WTC11 (cell line): Measurements from ENCODE around the gene CUTC.

Source experiments
- ESRRA ChIP-seq: sonication (generic); formaldehyde crosslinking; IDR thresholded peaks from 2 replicates; pipeline ENCODE4 v1.8.1; 2022; ENCODE audit warnings: mild to moderate bottlenecking, missing genetic modification reagents, borderline replicate concordance
- FOXJ3 ChIP-seq: sonication (generic); formaldehyde crosslinking; IDR thresholded peaks from 2 replicates; pipeline ENCODE4 v1.9.0; 2021; ENCODE audit warnings: missing genetic modification reagents, mild to moderate bottlenecking, borderline replicate concordance
- IRF2 ChIP-seq: sonication (generic); formaldehyde crosslinking; IDR thresholded peaks from 2 replicates; pipeline ENCODE4 v1.8.0; 2022; ENCODE audit warnings: low read depth, missing genetic modification reagents, borderline replicate concordance
- MAX ChIP-seq: sonication (generic); formaldehyde crosslinking; IDR thresholded peaks from 2 replicates; pipeline ENCODE4 v1.8.0; 2022; ENCODE audit warnings: mild to moderate bottlenecking, missing genetic modification reagents
- NR2C2 ChIP-seq: sonication (generic); formaldehyde crosslinking; IDR thresholded peaks from 2 replicates; pipeline ENCODE4 v1.8.0; 2022; ENCODE audit warnings: mild to moderate bottlenecking, missing genetic modification reagents
- PREB ChIP-seq: sonication (generic); formaldehyde crosslinking; IDR thresholded peaks from 2 replicates; pipeline ENCODE4 v1.8.1; 2022; ENCODE audit warnings: mild to moderate bottlenecking, missing genetic modification reagents, moderate library complexity, borderline replicate concordance
- TEAD1 ChIP-seq: sonication (generic); formaldehyde crosslinking; IDR thresholded peaks from 2 replicates; pipeline ENCODE4 v1.8.0; 2022; ENCODE audit warnings: mild to moderate bottlenecking, missing genetic modification reagents
- ZNF232 ChIP-seq: sonication (generic); formaldehyde crosslinking; IDR thresholded peaks from 2 replicates; pipeline ENCODE4 v1.8.0; 2022; ENCODE audit warnings: mild to moderate bottlenecking, missing genetic modification reagents
- ZNF317 ChIP-seq: sonication (generic); formaldehyde crosslinking; IDR thresholded peaks from 2 replicates; pipeline ENCODE4 v1.8.1; 2023; ENCODE audit warnings: low read depth, mild to moderate bottlenecking, moderate library complexity, missing genetic modification reagents, borderline replicate concordance
- ZNF671 ChIP-seq: fragments of 250-450 bp; sonication (Bioruptor Pico); IDR thresholded peaks from 2 replicates; pipeline ENCODE4 v1.8.0; 2021; ENCODE audit warnings: mild to moderate bottlenecking
- TF ChIP-seq, protein P1 (sequence below): fragments of 200-600 bp; IDR thresholded peaks from 2 replicates; pipeline ENCODE4 v1.8.0; 2022; ENCODE audit warnings: antibody characterized with exemption
- TF ChIP-seq, protein P2 (sequence below): sonication (generic); formaldehyde crosslinking; IDR thresholded peaks from 2 replicates; pipeline ENCODE4 v1.8.1; 2023; ENCODE audit warnings: mild to moderate bottlenecking, missing genetic modification reagents
- TF ChIP-seq, protein P3 (sequence below): sonication (generic); formaldehyde crosslinking; IDR thresholded peaks from 2 replicates; pipeline ENCODE4 v1.8.1; 2023; ENCODE audit warnings: mild to moderate bottlenecking, missing genetic modification reagents, moderate library complexity

DNA sequence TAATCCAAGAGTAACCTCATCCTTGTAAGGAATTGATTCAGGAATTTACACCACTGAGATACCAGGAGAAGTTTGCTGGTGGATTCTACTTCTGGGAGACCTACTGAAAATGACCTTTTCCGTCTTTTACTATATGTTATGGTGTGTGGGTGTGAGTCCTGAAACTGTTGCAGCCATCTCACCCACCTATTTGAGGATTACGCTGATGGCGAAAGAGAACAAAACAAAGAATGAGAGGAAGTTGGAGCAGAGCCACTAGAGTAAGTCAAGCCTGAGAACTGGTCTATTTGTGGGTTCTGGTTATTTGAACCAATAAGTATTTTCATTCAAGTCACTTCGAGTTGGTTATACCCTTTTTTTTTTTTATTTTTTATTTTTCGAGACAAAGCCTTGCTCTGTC is 37.7 kb downstream of the CUTC start:
- no peak for TF ChIP-seq ESRRA (CRISPR knock-in tag)
- TF ChIP-seq, protein P1, sequence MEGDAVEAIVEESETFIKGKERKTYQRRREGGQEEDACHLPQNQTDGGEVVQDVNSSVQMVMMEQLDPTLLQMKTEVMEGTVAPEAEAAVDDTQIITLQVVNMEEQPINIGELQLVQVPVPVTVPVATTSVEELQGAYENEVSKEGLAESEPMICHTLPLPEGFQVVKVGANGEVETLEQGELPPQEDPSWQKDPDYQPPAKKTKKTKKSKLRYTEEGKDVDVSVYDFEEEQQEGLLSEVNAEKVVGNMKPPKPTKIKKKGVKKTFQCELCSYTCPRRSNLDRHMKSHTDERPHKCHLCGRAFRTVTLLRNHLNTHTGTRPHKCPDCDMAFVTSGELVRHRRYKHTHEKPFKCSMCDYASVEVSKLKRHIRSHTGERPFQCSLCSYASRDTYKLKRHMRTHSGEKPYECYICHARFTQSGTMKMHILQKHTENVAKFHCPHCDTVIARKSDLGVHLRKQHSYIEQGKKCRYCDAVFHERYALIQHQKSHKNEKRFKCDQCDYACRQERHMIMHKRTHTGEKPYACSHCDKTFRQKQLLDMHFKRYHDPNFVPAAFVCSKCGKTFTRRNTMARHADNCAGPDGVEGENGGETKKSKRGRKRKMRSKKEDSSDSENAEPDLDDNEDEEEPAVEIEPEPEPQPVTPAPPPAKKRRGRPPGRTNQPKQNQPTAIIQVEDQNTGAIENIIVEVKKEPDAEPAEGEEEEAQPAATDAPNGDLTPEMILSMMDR: no peak
- TF ChIP-seq, protein P2, sequence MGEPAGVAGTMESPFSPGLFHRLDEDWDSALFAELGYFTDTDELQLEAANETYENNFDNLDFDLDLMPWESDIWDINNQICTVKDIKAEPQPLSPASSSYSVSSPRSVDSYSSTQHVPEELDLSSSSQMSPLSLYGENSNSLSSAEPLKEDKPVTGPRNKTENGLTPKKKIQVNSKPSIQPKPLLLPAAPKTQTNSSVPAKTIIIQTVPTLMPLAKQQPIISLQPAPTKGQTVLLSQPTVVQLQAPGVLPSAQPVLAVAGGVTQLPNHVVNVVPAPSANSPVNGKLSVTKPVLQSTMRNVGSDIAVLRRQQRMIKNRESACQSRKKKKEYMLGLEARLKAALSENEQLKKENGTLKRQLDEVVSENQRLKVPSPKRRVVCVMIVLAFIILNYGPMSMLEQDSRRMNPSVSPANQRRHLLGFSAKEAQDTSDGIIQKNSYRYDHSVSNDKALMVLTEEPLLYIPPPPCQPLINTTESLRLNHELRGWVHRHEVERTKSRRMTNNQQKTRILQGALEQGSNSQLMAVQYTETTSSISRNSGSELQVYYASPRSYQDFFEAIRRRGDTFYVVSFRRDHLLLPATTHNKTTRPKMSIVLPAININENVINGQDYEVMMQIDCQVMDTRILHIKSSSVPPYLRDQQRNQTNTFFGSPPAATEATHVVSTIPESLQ (CRISPR knock-in tag): no peak
- no peak for TF ChIP-seq NR2C2 (CRISPR knock-in tag)
- no peak for TF ChIP-seq ZNF671 (CRISPR knock-in tag)
- TF ChIP-seq TEAD1 (CRISPR knock-in tag): no peak
- no peak for TF ChIP-seq ZNF232 (CRISPR knock-in tag)
- TF ChIP-seq ZNF317 (CRISPR knock-in tag): no peak
- no peak for TF ChIP-seq IRF2 (CRISPR knock-in tag)
- no peak for TF ChIP-seq FOXJ3 (CRISPR knock-in tag)
- TF ChIP-seq MAX (CRISPR knock-in tag): no peak
- no peak for TF ChIP-seq PREB (CRISPR knock-in tag)
- TF ChIP-seq, protein P3, sequence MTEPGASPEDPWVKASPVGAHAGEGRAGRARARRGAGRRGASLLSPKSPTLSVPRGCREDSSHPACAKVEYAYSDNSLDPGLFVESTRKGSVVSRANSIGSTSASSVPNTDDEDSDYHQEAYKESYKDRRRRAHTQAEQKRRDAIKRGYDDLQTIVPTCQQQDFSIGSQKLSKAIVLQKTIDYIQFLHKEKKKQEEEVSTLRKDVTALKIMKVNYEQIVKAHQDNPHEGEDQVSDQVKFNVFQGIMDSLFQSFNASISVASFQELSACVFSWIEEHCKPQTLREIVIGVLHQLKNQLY (CRISPR knock-in tag): no peak
